K562 (cell line): ENCODE data around the gene WWOX. TPM values are rescaled to one million over a fixed set of nuclear protein-coding genes. Genes with fewer than 3 reads are reported as not detected.

Experiments used
- ATAC-seq: fragments of 200-7000 bp; cut with Tn5 transposase; 3 replicates; pipeline ENCODE4 v1.9.1; 2020; ENCODE audit warnings: moderate library complexity
- BruUV-seq: library from RNA; stranded (reverse); fragments of 400-500 nt; replicated peaks from 2 replicates; lab custom pipeline; 2021; lab: Mats Ljungman, UMichigan
- CTCF ChIA-PET: fragments of 300-600 bp; formaldehyde crosslinking; extraction: SDS; loops from one replicate; lab custom pipeline; 2021; ENCODE audit warnings: low intra/inter-chr PET ratio; lab: Yijun Ruan, JAX
- POLR2A ChIA-PET: fragments of 300-600, 350-650 bp; sonication (Branson Sonifier 250); formaldehyde crosslinking; extraction: SDS; loops from one replicate; lab custom pipeline; 2021; ENCODE audit warnings: antibody characterized with exemption, inconsistent platforms; lab: Yijun Ruan, JAX
- DNase-seq, 4 experiments: peaks; one replicate each; pipeline versions ENCODE4 v3.0.0 to v3.0.0-alpha.2; 2011 to 2018; ENCODE audit warnings: low spot score in 3 of 4, mixed read lengths in 3 of 4; ENCODE audit errors: extremely low read depth in 1 of 4
- FAIRE-seq: peaks from 2 replicates; lab custom pipeline; 2011; peaks lifted over from hg19 to GRCh38; lab: Jason Lieb, UNC
- H2AFZ ChIP-seq: 2 replicates; pipeline ENCODE4 v1.6.0; 2011; ENCODE audit warnings: low read depth, low read length, control low read depth, inconsistent platforms
- H3K27ac ChIP-seq: fragments of 200-600 bp; 3 replicates; pipeline ENCODE4 v1.8.0; 2011; ENCODE audit warnings: low read depth, mild to moderate bottlenecking, control low read depth, inconsistent platforms, low read length, moderate library complexity, mixed read lengths; ENCODE audit errors: extremely low read depth
- H3K27me3 ChIP-seq, 2 experiments: fragments of 300-600 bp in 1 of 2; 2 replicates in 1 of 2; 3 replicates in 1 of 2; pipeline versions ENCODE4 v1.6.0 to v1.8.0; 2011; ENCODE audit warnings: inconsistent platforms in 2 of 2, low read length in 2 of 2, mild to moderate bottlenecking in 1 of 2, mixed read lengths in 1 of 2, moderate library complexity in 1 of 2; ENCODE audit not compliant: control insufficient read depth in 2 of 2, insufficient read depth in 2 of 2
- H3K36me3 ChIP-seq: fragments of 300-600 bp; 3 replicates; pipeline ENCODE4 v1.8.0; 2011; ENCODE audit warnings: mild to moderate bottlenecking, low read length, inconsistent platforms; ENCODE audit not compliant: control insufficient read depth, insufficient read depth
- H3K4me1 ChIP-seq, 2 experiments: fragments of 200-600 bp in 1 of 2; replicated peaks in 1 of 2; 2 replicates in 1 of 2; 3 replicates in 1 of 2; pipeline versions ENCODE4 v1.5.1 to v1.8.0; 2011; ENCODE audit warnings: inconsistent platforms in 2 of 2, low read length in 2 of 2, mild to moderate bottlenecking in 1 of 2, mixed read lengths in 1 of 2, moderate library complexity in 1 of 2; ENCODE audit not compliant: control insufficient read depth in 2 of 2, insufficient read depth in 2 of 2
- H3K4me2 ChIP-seq: 2 replicates; pipeline ENCODE4 v1.6.1; 2011; ENCODE audit warnings: low read length, control low read depth, inconsistent platforms, mixed read lengths; ENCODE audit not compliant: insufficient read depth
- H3K4me3 ChIP-seq: fragments of 200-600 bp; sonication (generic), shearing (Covaris generic); 2 replicates; pipeline ENCODE4 v1.5.1; 2016; ENCODE audit warnings: control low read depth, inconsistent platforms
- H3K79me2 ChIP-seq: fragments of 200-600 bp; 3 replicates; pipeline ENCODE4 v1.8.0; 2011; ENCODE audit warnings: low read length, inconsistent platforms; ENCODE audit not compliant: control insufficient read depth, insufficient read depth
- H3K9ac ChIP-seq, 2 experiments: 2 replicates each; pipeline versions ENCODE4 v1.6.0 to v1.6.1; 2011; ENCODE audit warnings: low read depth in 2 of 2, low read length in 2 of 2, control low read depth in 1 of 2, inconsistent platforms in 1 of 2, mild to moderate bottlenecking in 1 of 2, mixed read lengths in 1 of 2; ENCODE audit not compliant: insufficient read depth in 1 of 2
- H3K9me1 ChIP-seq: one replicate; pipeline ENCODE4 v1.6.0; 2011; ENCODE audit warnings: inconsistent platforms, mild to moderate bottlenecking, low read length, moderate library complexity; ENCODE audit not compliant: control insufficient read depth, insufficient read depth
- H3K9me3 ChIP-seq: replicated peaks from 2 replicates; pipeline ENCODE4 v1.5.1; 2011; ENCODE audit warnings: low read depth, low read length, inconsistent platforms; ENCODE audit not compliant: control insufficient read depth, insufficient read depth
- H4K20me1 ChIP-seq: replicated peaks from 2 replicates; pipeline ENCODE4 v1.6.1; 2011; ENCODE audit warnings: low read length, inconsistent platforms, mixed read lengths; ENCODE audit not compliant: control insufficient read depth, insufficient read depth
- CEBPG ChIP-seq, 3 experiments: fragments of 200-800 bp in 1 of 3; sonication (Bioruptor generic) in 1 of 3; sonication (generic) in 1 of 3; formaldehyde crosslinking in 1 of 3; IDR thresholded peaks in 2 of 3; conservative IDR thresholded peaks in 1 of 3; 2 replicates each; pipeline versions ENCODE4 v1.6.1 to v1.8.0; 2016 to 2022; ENCODE audit warnings: missing compliant biosample characterization in 2 of 3, missing genetic modification characterization in 2 of 3, mild to moderate bottlenecking in 1 of 3, missing genetic modification reagents in 1 of 3
- KAT2B ChIP-seq: IDR thresholded peaks from one replicate; pipeline ENCODE4 v1.6.1; 2012; ENCODE audit warnings: low read depth, mild to moderate bottlenecking, control low read depth, inconsistent platforms, low read length, moderate library complexity
- KAT7 ChIP-seq: sonication (generic); formaldehyde crosslinking; IDR thresholded peaks from 2 replicates; pipeline ENCODE4 v1.8.0; 2022; ENCODE audit warnings: missing genetic modification reagents, mild to moderate bottlenecking, borderline replicate concordance
- PPARD ChIP-seq: fragments of 250-450 bp; sonication (Bioruptor Pico); IDR thresholded peaks from 2 replicates; pipeline ENCODE4 v1.8.0; 2022; ENCODE audit warnings: inconsistent platforms, mild to moderate bottlenecking, moderate library complexity
- TAF15 ChIP-seq: fragments of 200-400 bp; formaldehyde crosslinking; IDR thresholded peaks from 2 replicates; pipeline ENCODE4 v1.6.1; 2017; ENCODE audit warnings: mild to moderate bottlenecking, low read depth, low read length, moderate library complexity
- TRIM28 ChIP-seq: fragments of 450-650 bp; IDR thresholded peaks from 2 replicates; pipeline ENCODE4 v1.6.1; 2017
- WGBS: fragments of 100-300 bp; shearing (Covaris generic); methylation state at CpG from one replicate; pipeline ENCODE4 v1.1.6; 2016; ENCODE audit warnings: low coverage, mixed read lengths; ENCODE audit not compliant: insufficient coverage; ENCODE audit errors: missing lambda C conversion rate; 5-methylcytosine and 5-hydroxymethylcytosine counted together
- in situ Hi-C: fragments of 300-500 bp; cut with MboI; formaldehyde crosslinking; loops from 4 replicates; pipeline ENCODE4 v1.15.0; 2018; ENCODE audit warnings: inconsistent platforms, mixed read lengths
- intact Hi-C: fragments of 100-400 bp; cut with micrococcal nuclease; formaldehyde crosslinking; loops from 2 replicates; pipeline ENCODE4 v1.14.2; 2022
- polyA plus RNA-seq, 8 experiments: library from polyadenylated mRNA; depleted of rRNA in 4 of 8; stranded (reverse) in 5 of 8; unstranded in 3 of 8; fragments of >200 nt; fragmentation: Nextera tagmentation in 2 of 8; fragmentation: Illumina TruSeq in 1 of 8; extraction: Ambion mirVana in 2 of 8; extraction: Trizol in 1 of 8; gene quantifications; 2 replicates each; pipeline versions ENCODE4 v1.2.1 to v1.2.3, GENCODE V29; 2011 to 2014; ENCODE audit warnings: inconsistent platforms in 1 of 8, missing spikeins in 1 of 8
- total RNA-seq, 7 experiments: library from RNA; depleted of rRNA in 6 of 7; stranded (reverse); fragments of >200 nt in 6 of 7; fragmentation: Illumina TruSeq in 2 of 7; extraction: Trizol in 2 of 7; gene quantifications; 2 replicates each; pipeline versions ENCODE4 v1.2.1 to v1.2.3, GENCODE V29; 2011 to 2021; ENCODE audit warnings: low replicate concordance in 1 of 7
- TF ChIP-seq, protein P1 (sequence below): fragments of 200-800 bp; sonication (Bioruptor generic); IDR thresholded peaks from 2 replicates; pipeline ENCODE4 v1.6.1; 2017; ENCODE audit warnings: missing genetic modification characterization, missing compliant biosample characterization

Gene WWOX
- total and polyA plus RNA-seq, 9 of the 15 experiments (the other 6 are each of a cell fraction or from before 2014, with no cell fraction given), result 1.6 to 22.7 (median 8.1) TPM

DNA sequence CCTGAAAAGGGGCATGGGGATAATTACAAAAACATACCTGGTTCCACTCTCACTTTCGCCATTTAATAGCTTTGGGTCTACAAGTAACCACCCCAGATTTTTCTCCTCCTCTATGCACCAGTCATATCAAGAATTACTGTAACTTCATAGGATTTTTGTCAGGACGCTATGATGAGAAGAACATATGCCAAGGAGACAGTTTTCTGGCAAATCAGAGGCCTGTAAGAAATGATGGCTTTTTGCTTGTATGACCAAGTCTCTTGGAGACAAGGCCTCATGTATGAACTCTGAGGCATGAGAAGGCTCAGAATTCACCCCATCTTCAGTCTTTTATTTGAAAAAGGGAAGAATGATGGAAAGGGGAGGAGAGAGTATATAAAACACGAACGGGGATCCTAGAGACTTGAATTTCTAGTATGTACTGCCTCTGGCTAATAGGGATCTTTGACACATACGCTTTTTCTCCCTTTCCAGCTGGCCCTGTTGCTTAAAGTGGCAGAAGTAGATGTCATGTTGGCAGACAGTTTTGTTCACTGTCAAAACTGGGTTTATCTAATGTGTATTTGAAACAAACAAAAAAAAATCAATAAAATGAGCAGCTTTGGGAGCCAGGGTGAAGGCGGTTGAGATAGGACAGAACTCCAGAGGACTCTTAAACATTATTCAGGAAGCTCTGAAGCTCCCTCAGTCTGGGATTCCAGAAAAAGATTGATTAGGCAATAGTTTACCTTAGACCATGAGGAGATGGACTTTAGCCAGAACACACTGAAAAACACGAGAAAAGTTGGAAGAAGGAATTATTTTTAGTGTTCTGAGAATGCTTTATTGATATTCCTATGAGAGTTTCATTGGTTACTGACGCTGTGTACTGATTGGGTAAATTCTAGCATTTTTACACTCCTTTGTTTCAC is 656.6 kb downstream of the WWOX start:
- H3K9ac ChIP-seq, result no peak overlapping the region
- CTCF ChIA-PET, result no interaction called here
- H4K20me1 ChIP-seq, result no peaks in the 10 kb centered on the region
- no peak overlapping the region for H3K27ac ChIP-seq
- POLR2A ChIA-PET, result interaction anchor here (0.7 kb wide), 1 partner anchor 268 kb away, joined by 3 read pairs; no protein-coding TSS in a partner anchor
- no peak for ATAC-seq
- 0 out of 5 replicates have a peak, but pooled peaks cover 0 to 2% of the 10 kb centered on the region in 2 experiments for H3K27me3 ChIP-seq
- no peaks in the 10 kb centered on the region for H3K9me3 ChIP-seq
- no peaks in the 10 kb centered on the region for H3K79me2 ChIP-seq
- no peak for DNase-seq
- FAIRE-seq, result no peak
- H3K36me3 ChIP-seq, result no peaks in the 10 kb centered on the region
- in situ Hi-C loops, result no loop called here
- no peaks in the 10 kb centered on the region for H3K4me1 ChIP-seq
- H3K4me2 ChIP-seq, result no peak overlapping the region
- TF ChIP-seq KAT2B, result no peak
- TF ChIP-seq CEBPG (CRISPR knock-in tag; IDR thresholded peaks at IDR 0.05), result no peak
- TF ChIP-seq CEBPG (tag; conservative IDR thresholded peaks at IDR 0.05 in 1 of 2, IDR thresholded peaks at IDR 0.05 in 1 of 2), result peak in 1 of 2 experiments; percentile 40; a peak in 1 of 4 replicates
- BruUV-seq, result no TSS peak
- WGBS, result under 1% methylated on average over 8 of the region's 8 CpGs
- intact Hi-C loops, result no loop called here
- H2AFZ ChIP-seq, result no peak overlapping the region
- H3K4me3 ChIP-seq, result no peak overlapping the region
- no peaks in the 10 kb centered on the region for H3K9me1 ChIP-seq

- WGBS, result 6% methylated on average over 2 of the region's 2 CpGs
- Histone ChIP-seq H3K4me3 (no peak overlapping the region), H3K9me3 (no peaks in the 10 kb centered on the region), H3K4me2 (no peak overlapping the region), H3K36me3 (no peaks in the 10 kb centered on the region), H3K9me1 (no peaks in the 10 kb centered on the region), H4K20me1 (no peaks in the 10 kb centered on the region)
- ATAC-seq (no peak), DNase-seq (no peak), FAIRE-seq (no peak)
- CTCF ChIA-PET, result no interaction called here
- intact Hi-C loops, result no loop called here
- TF ChIP-seq, protein P1, sequence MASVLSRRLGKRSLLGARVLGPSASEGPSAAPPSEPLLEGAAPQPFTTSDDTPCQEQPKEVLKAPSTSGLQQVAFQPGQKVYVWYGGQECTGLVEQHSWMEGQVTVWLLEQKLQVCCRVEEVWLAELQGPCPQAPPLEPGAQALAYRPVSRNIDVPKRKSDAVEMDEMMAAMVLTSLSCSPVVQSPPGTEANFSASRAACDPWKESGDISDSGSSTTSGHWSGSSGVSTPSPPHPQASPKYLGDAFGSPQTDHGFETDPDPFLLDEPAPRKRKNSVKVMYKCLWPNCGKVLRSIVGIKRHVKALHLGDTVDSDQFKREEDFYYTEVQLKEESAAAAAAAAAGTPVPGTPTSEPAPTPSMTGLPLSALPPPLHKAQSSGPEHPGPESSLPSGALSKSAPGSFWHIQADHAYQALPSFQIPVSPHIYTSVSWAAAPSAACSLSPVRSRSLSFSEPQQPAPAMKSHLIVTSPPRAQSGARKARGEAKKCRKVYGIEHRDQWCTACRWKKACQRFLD (CRISPR knock-in tag), result no peak
- no peak for TF ChIP-seq PPARD
- TF ChIP-seq TAF15, result no peak
- no peak for TF ChIP-seq TRIM28
- TF ChIP-seq KAT7 (CRISPR knock-in tag), result no peak
- TF ChIP-seq, all 486 proteins: peak for 0
- Histone ChIP-seq H2AFZ (no peak overlapping the region), H3K27me3 (peaks cover 2 to 8% of the 10 kb centered on the region in 2 experiments; a peak in 2 of 5 replicates), H3K79me2 (no peaks in the 10 kb centered on the region), H3K27ac (no peak overlapping the region), H3K9ac (no peak overlapping the region), H3K4me1 (no peaks in the 10 kb centered on the region)
- BruUV-seq, result no TSS peak
- POLR2A ChIA-PET, result no interaction called here
- in situ Hi-C loops, result no loop called here
These were observed 660.1 kb downstream of the WWOX start for GRCh38 chr16:78759596-78759995.
